PC-9 (cell line): ENCODE data around the gene TSPAN3.

ENCODE experiments used
- EZH2 ChIP-seq: fragments of 200-600 bp; sonication (generic); IDR thresholded peaks from 2 replicates; pipeline ENCODE4 v1.8.0; 2017; ENCODE audit warnings: antibody characterized with exemption, low read depth
- TF ChIP-seq, protein P1 (sequence below): fragments of 200-600 bp; sonication (generic); conservative IDR thresholded peaks from 2 replicates; pipeline ENCODE4 v1.6.1; 2017; ENCODE audit warnings: mixed run types, antibody characterized with exemption, mild to moderate bottlenecking, moderate library complexity

DNA sequence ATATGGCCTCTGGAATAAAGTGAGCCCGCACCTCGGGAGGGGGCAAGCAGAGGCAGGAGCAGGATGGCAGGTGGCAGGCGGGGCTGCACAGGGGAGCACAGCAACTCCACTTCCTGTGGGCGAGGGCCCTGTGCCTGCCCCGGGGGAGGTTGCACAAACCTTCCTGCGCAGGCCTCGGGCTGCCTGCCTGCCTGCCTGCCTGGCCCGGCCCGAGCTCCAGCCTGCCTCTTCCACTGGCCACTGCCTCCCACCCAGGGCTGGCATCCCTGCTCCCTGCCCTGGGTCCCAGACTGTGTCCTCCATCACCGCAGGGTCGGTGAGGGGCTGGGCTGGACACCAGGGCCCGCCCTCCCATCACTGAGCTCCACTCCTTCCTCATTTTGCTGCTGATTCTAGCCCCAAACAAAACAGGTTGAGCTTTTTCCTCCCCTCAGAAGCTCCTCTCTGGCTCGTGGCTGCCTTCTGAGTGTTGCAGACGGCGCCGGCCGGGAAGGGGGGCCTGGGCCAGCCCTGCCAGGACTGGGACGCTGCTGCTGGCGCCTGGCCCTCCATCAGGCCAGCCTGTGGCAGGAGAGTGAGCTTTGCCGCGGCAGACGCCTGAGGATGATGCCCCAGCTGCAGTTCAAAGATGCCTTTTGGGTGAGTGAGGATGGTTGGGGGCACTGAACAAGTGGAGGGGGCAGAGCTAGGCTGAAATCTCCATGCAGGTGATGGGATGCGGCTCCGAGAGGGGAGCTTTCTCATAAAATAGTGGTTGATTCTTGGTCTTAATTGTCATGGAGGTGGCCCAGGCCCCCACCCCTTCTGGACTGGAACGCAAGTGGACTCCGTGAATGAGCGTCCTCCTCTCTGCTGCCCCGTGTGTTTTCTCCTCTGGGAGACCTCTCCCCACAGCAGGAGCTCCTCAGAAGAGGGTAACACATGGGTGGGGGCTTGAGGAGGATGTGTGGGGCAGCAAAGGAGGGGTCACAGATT, 75.7 kb downstream of the TSPAN3 start, which contains the start of gene PSTPIP1:
- TF ChIP-seq, protein P1, sequence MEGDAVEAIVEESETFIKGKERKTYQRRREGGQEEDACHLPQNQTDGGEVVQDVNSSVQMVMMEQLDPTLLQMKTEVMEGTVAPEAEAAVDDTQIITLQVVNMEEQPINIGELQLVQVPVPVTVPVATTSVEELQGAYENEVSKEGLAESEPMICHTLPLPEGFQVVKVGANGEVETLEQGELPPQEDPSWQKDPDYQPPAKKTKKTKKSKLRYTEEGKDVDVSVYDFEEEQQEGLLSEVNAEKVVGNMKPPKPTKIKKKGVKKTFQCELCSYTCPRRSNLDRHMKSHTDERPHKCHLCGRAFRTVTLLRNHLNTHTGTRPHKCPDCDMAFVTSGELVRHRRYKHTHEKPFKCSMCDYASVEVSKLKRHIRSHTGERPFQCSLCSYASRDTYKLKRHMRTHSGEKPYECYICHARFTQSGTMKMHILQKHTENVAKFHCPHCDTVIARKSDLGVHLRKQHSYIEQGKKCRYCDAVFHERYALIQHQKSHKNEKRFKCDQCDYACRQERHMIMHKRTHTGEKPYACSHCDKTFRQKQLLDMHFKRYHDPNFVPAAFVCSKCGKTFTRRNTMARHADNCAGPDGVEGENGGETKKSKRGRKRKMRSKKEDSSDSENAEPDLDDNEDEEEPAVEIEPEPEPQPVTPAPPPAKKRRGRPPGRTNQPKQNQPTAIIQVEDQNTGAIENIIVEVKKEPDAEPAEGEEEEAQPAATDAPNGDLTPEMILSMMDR, result no peak
- TF ChIP-seq EZH2, result no peak
